ENCODE results near the gene COQ4. TPM values are rescaled to one million over a fixed set of nuclear protein-coding genes. Genes with fewer than 3 reads are reported as not detected.

Gene COQ4
- total and polyA plus RNA-seq, 5 donors from 2014 or later, result 30.4 to 41.3 (median 32.8) TPM

DNA sequence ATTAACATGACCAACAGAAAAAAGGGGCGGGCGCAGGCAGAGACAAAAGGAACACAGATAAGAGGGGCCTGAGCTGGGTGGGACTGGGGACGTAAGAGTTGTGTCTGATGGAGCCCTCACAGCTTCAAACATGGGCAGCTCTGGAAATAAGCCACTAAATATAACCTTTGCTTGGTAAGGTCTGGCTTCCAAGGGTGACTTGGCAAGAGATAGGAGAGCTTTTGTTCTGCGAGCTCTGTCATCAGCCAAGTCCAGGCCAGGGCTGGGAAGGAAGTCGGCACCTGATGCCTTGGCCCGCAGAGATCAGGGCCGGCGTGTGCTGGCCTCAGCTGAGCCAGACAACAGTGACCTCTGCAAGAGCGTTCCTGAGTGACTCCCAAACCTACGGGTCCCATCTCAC lies 12.2 kb upstream of the COQ4 start:
- Histone ChIP-seq H3K36me3 (ENCODE audit: control insufficient read depth, insufficient read depth, low read length) (peaks cover 38% of the 10 kb centered on the region), H3K4me3 (ENCODE audit: low read depth, low read length) (no peak overlapping the region), H3K27ac (ENCODE audit: insufficient read depth, low read length, poor library complexity, severe bottlenecking) (no peak overlapping the region), H3K4me1 (ENCODE audit: control insufficient read depth, insufficient read depth, low read length, poor library complexity, severe bottlenecking) (no peaks in the 10 kb centered on the region), H3K27me3 (ENCODE audit: control insufficient read depth, insufficient read depth, low read length) (no peaks in the 10 kb centered on the region), H3K9me3 (ENCODE audit: control insufficient read depth in 2 of 2, low read length in 2 of 2) (no peaks in the 10 kb centered on the region)
- Mint-ChIP-seq H3K27me3 (no peaks in the 10 kb centered on the region), H3K9me3 (peaks cover 0 to 2% (median 0%) of the 10 kb centered on the region in 7 donors), H3K27ac (no peak overlapping the region), H3K4me1 (peaks cover 0 to 4% (median 0%) of the 10 kb centered on the region in 4 donors), H3K4me3 (no peak overlapping the region), H3K36me3 (peaks cover 18% of the 10 kb centered on the region)
- ATAC-seq (ENCODE audit: low read depth in 2 of 2) (no peak), DNase-seq (no peak)

DNA sequence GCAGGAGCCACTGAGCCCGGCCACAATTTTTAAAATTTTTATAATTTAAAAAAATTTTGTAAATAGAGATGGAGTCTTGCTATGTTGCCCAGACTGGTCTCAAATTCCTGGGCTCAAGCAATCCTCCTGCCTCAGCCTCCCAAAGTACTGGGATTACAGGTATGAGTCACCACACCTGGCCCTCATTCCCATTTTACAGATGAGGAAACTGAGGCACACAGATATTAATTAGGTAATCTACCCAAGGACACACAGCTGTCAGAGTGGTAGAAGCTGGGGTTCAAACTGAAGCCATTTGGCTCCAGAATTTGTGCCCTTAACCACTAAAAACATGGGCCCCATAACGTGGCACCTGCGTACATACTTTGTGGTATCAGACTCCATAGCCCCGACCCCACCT lies 7.9 kb upstream of the COQ4 start:
- Mint-ChIP-seq H3K36me3 (peaks cover 16% of the 10 kb centered on the region), H3K4me3 (no peak overlapping the region), H3K9me3 (no peaks in the 10 kb centered on the region), H3K4me1 (peaks cover 0 to 5% (median 0%) of the 10 kb centered on the region in 4 donors), H3K27ac (no peak overlapping the region), H3K27me3 (no peaks in the 10 kb centered on the region)
- Histone ChIP-seq H3K27me3 (ENCODE audit: control insufficient read depth, insufficient read depth, low read length) (no peaks in the 10 kb centered on the region), H3K9me3 (ENCODE audit: control insufficient read depth in 2 of 2, low read length in 2 of 2) (no peaks in the 10 kb centered on the region), H3K4me3 (ENCODE audit: low read depth, low read length) (no peak overlapping the region), H3K36me3 (ENCODE audit: control insufficient read depth, insufficient read depth, low read length) (peaks cover 49% of the 10 kb centered on the region), H3K4me1 (ENCODE audit: control insufficient read depth, insufficient read depth, low read length, poor library complexity, severe bottlenecking) (no peaks in the 10 kb centered on the region), H3K27ac (ENCODE audit: insufficient read depth, low read length, poor library complexity, severe bottlenecking) (no peak overlapping the region)
- DNase-seq (no peak), ATAC-seq (ENCODE audit: low read depth in 2 of 2) (no peak)

DNA sequence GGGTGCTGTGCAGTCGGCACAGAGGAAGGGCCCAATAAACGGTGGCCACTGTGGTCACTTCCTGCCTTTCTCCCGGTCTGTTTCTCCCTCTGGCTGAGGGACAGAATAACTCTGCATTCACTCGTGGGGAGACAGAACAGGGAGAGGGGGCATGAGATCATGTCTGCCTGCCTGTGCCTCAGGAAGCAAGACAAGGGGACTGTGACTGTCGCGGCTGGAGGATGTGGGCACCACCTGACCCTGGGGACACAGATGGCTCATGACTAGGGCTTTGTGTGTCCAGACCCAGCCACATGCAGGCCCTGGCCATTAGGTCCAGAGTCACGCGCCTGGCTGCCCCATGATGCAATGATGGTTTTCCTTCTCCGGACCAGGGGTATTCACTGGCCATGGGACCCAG lies 6.2 kb upstream of the COQ4 start:
- H3K9me3 Mint-ChIP-seq, result no peaks in the 10 kb centered on the region
- H3K27ac Mint-ChIP-seq, result no peak overlapping the region
- Histone ChIP-seq H3K27me3 (ENCODE audit: control insufficient read depth, insufficient read depth, low read length) (no peaks in the 10 kb centered on the region), H3K4me1 (ENCODE audit: control insufficient read depth, insufficient read depth, low read length, poor library complexity, severe bottlenecking) (peaks cover under 1% of the 10 kb centered on the region), H3K36me3 (ENCODE audit: control insufficient read depth, insufficient read depth, low read length) (peaks cover 33% of the 10 kb centered on the region), H3K27ac (ENCODE audit: insufficient read depth, low read length, poor library complexity, severe bottlenecking) (no peak overlapping the region), H3K9me3 (ENCODE audit: control insufficient read depth in 2 of 2, low read length in 2 of 2) (no peaks in the 10 kb centered on the region), H3K4me3 (ENCODE audit: low read depth, low read length) (no peak overlapping the region)
- no peak for ATAC-seq (ENCODE audit: low read depth in 2 of 2)
- no peak overlapping the region for H3K4me3 Mint-ChIP-seq
- peaks cover 11% of the 10 kb centered on the region for H3K36me3 Mint-ChIP-seq
- H3K4me1 Mint-ChIP-seq, result peaks cover 0 to 5% (median 0%) of the 10 kb centered on the region in 4 donors
- DNase-seq, result no peak
- H3K27me3 Mint-ChIP-seq, result no peaks in the 10 kb centered on the region

DNA sequence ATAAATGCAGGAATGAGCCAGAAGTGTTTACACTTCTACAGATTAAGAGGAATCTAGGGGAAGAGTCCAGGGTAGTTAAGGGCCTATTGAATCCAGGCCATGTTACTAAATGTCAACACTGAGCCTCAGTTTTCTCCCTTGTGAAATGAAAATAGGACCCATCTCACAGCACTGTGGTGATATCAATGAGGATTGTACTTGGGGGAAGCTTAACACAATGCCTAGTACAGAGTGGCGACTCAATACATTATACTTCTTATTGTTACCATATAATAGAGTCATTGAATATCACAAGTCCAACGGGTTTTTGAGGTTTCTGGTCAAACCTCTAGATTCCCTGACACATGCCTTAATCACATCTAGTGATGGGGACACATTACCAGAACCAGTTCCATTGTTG lies 5.0 kb upstream of the COQ4 start:
- H3K4me3 ChIP-seq (ENCODE audit: low read depth, low read length), result no peak overlapping the region
- no peak overlapping the region for H3K27ac Mint-ChIP-seq
- DNase-seq (no peak), ATAC-seq (ENCODE audit: low read depth in 2 of 2) (no peak)
- no peaks in the 10 kb centered on the region for H3K27me3 Mint-ChIP-seq
- no peak overlapping the region for H3K27ac ChIP-seq (ENCODE audit: insufficient read depth, low read length, poor library complexity, severe bottlenecking)
- H3K4me3 Mint-ChIP-seq, result peak overlapping the region in 2 of 4 donors; percentile 38 to 66
- peaks cover 0 to 11% (median 9%) of the 10 kb centered on the region in 4 donors for H3K4me1 Mint-ChIP-seq
- peaks cover 10% of the 10 kb centered on the region for H3K36me3 Mint-ChIP-seq
- no peaks in the 10 kb centered on the region for H3K27me3 ChIP-seq (ENCODE audit: control insufficient read depth, insufficient read depth, low read length)
- peaks cover 0 to 2% (median 0%) of the 10 kb centered on the region in 7 donors for H3K9me3 Mint-ChIP-seq
- no peaks in the 10 kb centered on the region for H3K9me3 ChIP-seq (ENCODE audit: control insufficient read depth in 2 of 2, low read length in 2 of 2)
- H3K36me3 ChIP-seq (ENCODE audit: control insufficient read depth, insufficient read depth, low read length), result peaks cover 31% of the 10 kb centered on the region
- H3K4me1 ChIP-seq (ENCODE audit: control insufficient read depth, insufficient read depth, low read length, poor library complexity, severe bottlenecking), result peaks cover 9% of the 10 kb centered on the region

DNA sequence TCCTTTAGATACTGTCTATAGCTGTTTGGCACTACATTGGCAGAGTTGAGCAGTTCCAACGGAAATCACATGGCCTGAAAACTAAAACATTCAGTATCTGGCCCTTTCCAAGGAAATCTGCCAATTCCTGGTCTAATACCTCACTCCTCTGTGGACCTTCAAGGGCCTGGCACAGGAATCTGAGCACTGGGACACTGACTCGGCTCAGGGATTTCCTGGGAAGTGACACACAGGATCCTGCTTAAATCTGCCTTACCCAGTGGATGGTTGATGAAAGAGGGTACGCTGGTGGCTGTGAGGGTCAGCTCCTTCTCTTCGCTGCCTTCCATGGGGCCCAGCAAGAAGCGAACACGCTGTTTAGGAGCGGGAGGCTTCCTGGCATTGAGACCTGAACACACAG lies 1.3 kb upstream of the COQ4 start:
- Mint-ChIP-seq H3K9me3 (peaks cover 0 to 2% (median 0%) of the 10 kb centered on the region in 7 donors), H3K36me3 (peaks cover 11% of the 10 kb centered on the region), H3K27ac (peak overlapping the region in 1 of 3 donors; percentile 97), H3K4me1 (peaks cover 10 to 38% (median 24%) of the 10 kb centered on the region in 4 donors), H3K4me3 (peak overlapping the region in 3 of 4 donors; percentile 95 to 97 (median 95)), H3K27me3 (peaks cover 4% of the 10 kb centered on the region)
- peak overlapping the region; percentile 87 for H3K4me3 ChIP-seq (ENCODE audit: low read depth, low read length)
- H3K27ac ChIP-seq (ENCODE audit: insufficient read depth, low read length, poor library complexity, severe bottlenecking), result peak overlapping the region; percentile 87
- H3K36me3 ChIP-seq (ENCODE audit: control insufficient read depth, insufficient read depth, low read length), result peaks cover 20% of the 10 kb centered on the region
- ATAC-seq (ENCODE audit: low read depth in 2 of 2) (no peak), DNase-seq (no peak)
- peaks cover 24% of the 10 kb centered on the region for H3K4me1 ChIP-seq (ENCODE audit: control insufficient read depth, insufficient read depth, low read length, poor library complexity, severe bottlenecking)
- H3K9me3 ChIP-seq (ENCODE audit: control insufficient read depth in 2 of 2, low read length in 2 of 2), result no peaks in the 10 kb centered on the region
- H3K27me3 ChIP-seq (ENCODE audit: control insufficient read depth, insufficient read depth, low read length), result no peaks in the 10 kb centered on the region

DNA sequence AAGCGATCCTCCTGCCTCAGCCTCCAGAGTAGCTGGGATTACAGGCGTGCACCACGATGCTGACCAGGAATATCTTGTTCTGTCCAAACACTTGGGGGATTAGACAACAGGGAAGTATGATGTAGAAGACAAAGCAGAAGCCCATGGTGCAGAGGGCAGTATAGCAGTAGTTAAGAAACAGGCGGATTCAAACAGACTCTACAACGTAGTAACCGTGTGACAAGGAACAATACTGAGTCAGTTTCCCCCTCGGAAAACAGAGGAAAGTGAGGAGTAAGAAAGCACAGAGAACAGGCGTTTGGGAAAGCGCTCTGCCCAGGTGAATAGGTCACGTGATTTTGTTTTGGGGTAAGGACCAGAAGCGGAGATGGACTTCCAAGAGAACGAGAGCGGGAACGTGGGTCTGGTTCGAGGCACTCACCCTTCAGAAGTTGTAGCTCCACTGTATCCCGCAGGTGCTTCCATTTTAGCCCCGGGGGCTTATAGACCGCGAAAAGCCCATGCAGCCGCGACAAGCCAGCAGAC lies 698 bp upstream of the COQ4 start:
- ATAC-seq (ENCODE audit: low read depth in 2 of 2), result no peak
- H3K4me3 ChIP-seq (ENCODE audit: low read depth, low read length), result peak overlapping the region; percentile 87
- Mint-ChIP-seq H3K27me3 (peaks cover 4% of the 10 kb centered on the region), H3K4me3 (peak overlapping the region; percentile 93 to 97 (median 95)), H3K4me1 (peaks cover 10 to 38% (median 24%) of the 10 kb centered on the region in 4 donors), H3K9me3 (peaks cover 0 to 2% (median 0%) of the 10 kb centered on the region in 7 donors), H3K36me3 (peaks cover 11% of the 10 kb centered on the region), H3K27ac (peak overlapping the region; percentile 94 to 99 (median 97))
- peak overlapping the region; percentile 87 for H3K27ac ChIP-seq (ENCODE audit: insufficient read depth, low read length, poor library complexity, severe bottlenecking)
- H3K27me3 ChIP-seq (ENCODE audit: control insufficient read depth, insufficient read depth, low read length), result no peaks in the 10 kb centered on the region
- H3K4me1 ChIP-seq (ENCODE audit: control insufficient read depth, insufficient read depth, low read length, poor library complexity, severe bottlenecking), result peaks cover 24% of the 10 kb centered on the region
- DNase-seq, result no peak
- no peaks in the 10 kb centered on the region for H3K9me3 ChIP-seq (ENCODE audit: control insufficient read depth in 2 of 2, low read length in 2 of 2)
- peaks cover 14% of the 10 kb centered on the region for H3K36me3 ChIP-seq (ENCODE audit: control insufficient read depth, insufficient read depth, low read length)

DNA sequence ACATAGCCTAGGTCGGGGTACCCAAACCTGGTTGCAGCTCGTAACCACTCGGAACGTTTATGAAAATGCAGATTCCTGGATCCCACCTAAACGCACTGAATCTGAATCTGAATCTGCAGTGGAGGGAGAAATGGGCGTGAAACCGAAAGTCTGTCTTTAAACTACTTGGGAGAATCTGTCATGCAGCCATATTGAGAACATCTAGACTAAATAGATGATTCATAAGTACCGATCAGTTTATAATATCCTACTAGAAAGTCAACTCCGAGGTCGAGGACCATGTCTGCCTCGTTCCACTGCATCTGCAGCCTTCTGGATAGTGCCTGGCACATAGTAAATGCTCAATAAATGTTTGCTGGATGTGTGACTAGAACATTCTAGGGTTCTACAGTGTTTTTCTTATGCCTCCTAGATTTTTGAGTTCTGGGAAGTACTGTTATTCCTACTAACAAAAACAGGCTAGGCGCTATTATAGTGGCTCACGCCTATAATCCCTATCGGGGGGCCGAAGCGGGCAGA lies 632 bp downstream of the COQ4 start:
- H3K27me3 Mint-ChIP-seq, result peaks cover 4% of the 10 kb centered on the region
- peak overlapping the region; percentile 94 to 99 (median 97) for H3K27ac Mint-ChIP-seq
- H3K4me1 Mint-ChIP-seq, result peaks cover 10 to 38% (median 22%) of the 10 kb centered on the region in 4 donors
- Histone ChIP-seq H3K4me1 (ENCODE audit: control insufficient read depth, insufficient read depth, low read length, poor library complexity, severe bottlenecking) (peaks cover 24% of the 10 kb centered on the region), H3K27me3 (ENCODE audit: control insufficient read depth, insufficient read depth, low read length) (no peaks in the 10 kb centered on the region), H3K9me3 (ENCODE audit: control insufficient read depth in 2 of 2, low read length in 2 of 2) (no peaks in the 10 kb centered on the region), H3K36me3 (ENCODE audit: control insufficient read depth, insufficient read depth, low read length) (peaks cover 10% of the 10 kb centered on the region), H3K27ac (ENCODE audit: insufficient read depth, low read length, poor library complexity, severe bottlenecking) (peak overlapping the region; percentile 87), H3K4me3 (ENCODE audit: low read depth, low read length) (peak overlapping the region; percentile 94)
- DNase-seq (no peak), ATAC-seq (ENCODE audit: low read depth in 2 of 2) (no peak)
- H3K4me3 Mint-ChIP-seq, result peak overlapping the region; percentile 93 to 97 (median 95)
- peaks cover 0 to 2% (median 0%) of the 10 kb centered on the region in 7 donors for H3K9me3 Mint-ChIP-seq
- peaks cover 8% of the 10 kb centered on the region for H3K36me3 Mint-ChIP-seq

DNA sequence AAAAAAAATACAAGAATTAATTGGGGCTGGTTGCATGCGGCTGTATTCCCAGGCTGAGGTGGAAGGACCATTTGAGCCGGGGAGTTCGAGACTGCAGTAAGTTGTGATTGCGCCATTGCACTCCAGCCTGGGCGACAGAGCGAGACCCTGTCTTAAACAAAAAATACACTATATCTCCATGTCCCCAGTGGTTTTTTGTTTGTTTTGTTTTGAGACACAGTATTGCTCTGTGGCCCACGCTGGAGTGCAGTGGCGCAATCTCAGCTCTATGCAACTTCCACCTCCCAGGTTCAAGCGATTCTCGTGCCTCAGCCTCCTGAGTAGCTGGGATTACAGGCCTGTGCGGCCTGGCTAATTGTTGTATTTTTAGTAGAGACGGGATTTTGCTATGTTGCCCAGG lies 1.2 kb downstream of the COQ4 start:
- H3K36me3 Mint-ChIP-seq, result peaks cover 8% of the 10 kb centered on the region
- Histone ChIP-seq H3K36me3 (ENCODE audit: control insufficient read depth, insufficient read depth, low read length) (peaks cover 10% of the 10 kb centered on the region), H3K4me3 (ENCODE audit: low read depth, low read length) (peak overlapping the region; percentile 94), H3K9me3 (ENCODE audit: control insufficient read depth in 2 of 2, low read length in 2 of 2) (no peaks in the 10 kb centered on the region), H3K27me3 (ENCODE audit: control insufficient read depth, insufficient read depth, low read length) (no peaks in the 10 kb centered on the region), H3K27ac (ENCODE audit: insufficient read depth, low read length, poor library complexity, severe bottlenecking) (no peak overlapping the region), H3K4me1 (ENCODE audit: control insufficient read depth, insufficient read depth, low read length, poor library complexity, severe bottlenecking) (peaks cover 24% of the 10 kb centered on the region)
- H3K27me3 Mint-ChIP-seq, result peaks cover 4% of the 10 kb centered on the region
- ATAC-seq (ENCODE audit: low read depth in 2 of 2), result no peak
- H3K9me3 Mint-ChIP-seq, result peaks cover 0 to 2% (median 0%) of the 10 kb centered on the region in 7 donors
- H3K4me3 Mint-ChIP-seq, result peak overlapping the region; percentile 93 to 97 (median 95)
- H3K4me1 Mint-ChIP-seq, result peaks cover 10 to 38% (median 22%) of the 10 kb centered on the region in 4 donors
- H3K27ac Mint-ChIP-seq, result peak overlapping the region; percentile 94 to 99 (median 97)
- no peak for DNase-seq
